ENCODE data around the gene POU2F1.
"Not testable (repeated sequence)": the region's sequence is repeated elsewhere in the genome, so short reads cannot be mapped to it uniquely, and the experiment has no call there.

POU2F1 gene

DNA sequence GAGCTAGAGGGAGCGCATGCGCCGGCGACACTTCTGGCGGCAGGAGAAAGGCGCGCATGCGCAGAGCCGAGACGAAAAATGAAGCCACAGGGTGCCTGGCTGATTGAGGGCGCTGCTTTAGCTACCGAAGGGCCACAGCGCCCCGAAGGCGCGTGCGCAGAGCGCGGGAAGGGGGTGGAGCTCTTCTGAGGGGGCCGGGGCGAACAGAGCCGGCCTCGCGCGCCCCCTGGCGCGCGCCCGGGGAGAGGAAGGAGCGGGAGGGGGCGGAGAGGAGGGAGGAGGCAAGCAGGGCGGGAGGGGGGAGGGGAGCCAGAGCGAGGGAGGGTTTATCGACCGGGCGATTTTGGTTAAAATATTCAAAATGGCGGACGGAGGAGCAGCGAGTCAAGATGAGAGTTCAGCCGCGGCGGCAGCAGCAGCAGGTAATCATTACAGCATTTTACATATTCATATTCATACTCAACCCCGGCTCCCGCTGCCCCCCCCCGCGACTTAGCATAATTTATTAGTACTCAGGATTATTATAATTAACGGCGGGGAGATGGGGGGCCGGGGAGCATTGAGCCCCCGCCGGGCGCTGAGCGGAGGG is at the start of gene POU2F1:
Gene POU2F1, plus strand, starts transcription at position 350 of the 589 bp plus-strand sequence. Its CDS starts 12 bp downstream, at position 362.
- peak; percentile 99 for DNase-seq

DNA sequence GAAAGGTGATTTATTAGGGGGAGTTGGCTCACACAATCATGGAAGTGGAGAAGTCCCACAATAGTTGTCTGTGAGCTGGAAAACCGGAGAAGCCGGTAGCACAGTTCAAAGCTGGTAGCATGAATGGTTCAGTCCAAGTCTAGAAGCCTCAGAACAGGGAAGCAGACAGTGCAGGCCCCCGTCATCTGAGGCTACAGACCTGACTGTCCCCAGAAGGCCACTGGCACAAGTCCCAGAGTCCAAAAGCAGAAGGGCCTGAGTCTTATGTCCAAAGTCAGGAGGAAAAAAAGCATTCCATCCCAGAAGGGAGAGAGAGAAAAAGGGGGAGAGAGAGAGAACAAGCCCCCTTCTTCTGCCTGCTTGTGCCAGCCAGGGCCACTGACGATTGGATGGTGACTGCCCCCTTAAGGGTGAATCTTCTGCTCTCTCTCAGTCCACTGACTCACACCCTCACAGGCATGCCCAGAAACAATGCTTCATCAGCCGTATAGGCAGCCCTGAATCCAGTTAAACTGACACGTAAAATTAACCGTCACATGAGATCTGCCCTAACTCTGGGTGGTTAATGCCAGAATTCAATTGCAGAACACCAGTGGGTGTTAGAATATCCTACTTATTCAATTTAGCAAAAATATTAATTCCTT is 49.3 kb upstream of the POU2F1 start:
- no peak for DNase-seq

DNA sequence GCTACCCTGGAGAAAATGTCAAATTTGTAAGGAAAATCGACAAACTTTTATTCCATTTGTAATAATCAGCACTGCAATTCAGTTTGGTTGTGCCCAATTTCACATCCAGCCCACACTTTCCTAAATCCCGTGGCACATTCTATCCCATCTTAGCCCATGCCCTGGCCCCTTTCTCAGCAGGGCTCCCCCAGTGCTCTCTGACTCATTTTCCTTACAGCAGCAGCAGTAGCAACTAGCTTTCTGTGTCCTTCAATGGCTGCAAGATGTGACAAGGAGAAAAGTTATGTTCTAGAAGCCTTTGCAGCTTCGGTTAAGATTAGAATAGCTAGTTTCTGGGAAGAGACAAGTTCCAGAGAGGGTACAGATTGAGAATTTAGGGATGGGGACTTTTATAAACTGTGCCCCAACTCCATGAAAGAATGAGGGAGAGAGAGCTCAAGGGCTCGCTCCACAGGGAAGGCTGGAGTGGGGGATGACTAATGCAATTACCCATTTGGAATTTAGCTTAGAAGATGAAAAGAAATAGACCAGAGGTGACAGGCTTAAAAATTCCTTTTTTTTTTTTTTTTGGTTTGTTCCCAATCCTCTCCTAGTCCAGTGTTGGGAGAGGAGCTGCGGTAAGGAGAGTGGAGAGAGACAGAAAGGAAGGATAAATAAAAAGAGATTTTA is 47.0 kb upstream of the POU2F1 start:
- DNase-seq: no peak

DNA sequence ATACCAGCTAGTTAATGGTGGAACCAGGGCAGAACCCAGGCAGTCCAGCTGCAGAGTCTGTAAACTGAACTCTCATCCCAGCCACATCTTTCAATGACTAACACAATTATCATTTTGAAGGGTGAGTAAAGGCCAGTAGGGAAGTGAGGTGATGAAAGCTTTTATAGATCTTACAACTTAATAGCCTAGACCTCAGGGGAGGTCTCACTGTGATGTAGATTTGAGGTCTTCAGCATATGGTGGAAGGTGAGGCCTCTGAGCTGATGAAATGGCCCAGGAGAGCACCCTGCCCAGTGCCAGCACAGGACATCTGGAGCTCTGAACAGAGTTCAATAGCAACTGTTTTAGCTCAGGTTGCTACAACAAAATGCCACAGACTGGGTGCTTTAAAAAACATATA is 44.8 kb upstream of the POU2F1 start:
- DNase-seq: no peak

DNA sequence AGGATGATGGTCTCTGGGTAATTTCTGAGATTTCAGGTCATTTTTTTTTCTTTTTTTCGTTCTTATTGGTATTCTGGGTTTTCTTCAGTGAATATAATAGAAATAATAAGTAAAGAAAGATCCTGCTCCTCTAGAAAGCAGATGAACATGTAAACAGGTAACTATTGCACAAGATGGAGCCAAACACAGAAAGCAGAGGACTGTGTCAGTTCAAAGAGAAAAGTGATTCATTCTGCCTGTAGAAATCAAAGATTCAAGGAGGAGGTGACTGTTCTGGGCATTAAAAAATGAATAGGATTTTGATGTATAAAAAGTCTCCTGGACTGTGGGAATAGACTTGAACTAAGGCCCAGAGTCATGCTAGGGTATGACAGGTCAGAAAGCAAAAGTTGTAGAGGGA is 41.9 kb upstream of the POU2F1 start:
- DNase-seq: no peak

- no peak for DNase-seq
These were observed 37.9 kb upstream of the POU2F1 start for GRCh38 chr1:167182571-167183320.

DNA sequence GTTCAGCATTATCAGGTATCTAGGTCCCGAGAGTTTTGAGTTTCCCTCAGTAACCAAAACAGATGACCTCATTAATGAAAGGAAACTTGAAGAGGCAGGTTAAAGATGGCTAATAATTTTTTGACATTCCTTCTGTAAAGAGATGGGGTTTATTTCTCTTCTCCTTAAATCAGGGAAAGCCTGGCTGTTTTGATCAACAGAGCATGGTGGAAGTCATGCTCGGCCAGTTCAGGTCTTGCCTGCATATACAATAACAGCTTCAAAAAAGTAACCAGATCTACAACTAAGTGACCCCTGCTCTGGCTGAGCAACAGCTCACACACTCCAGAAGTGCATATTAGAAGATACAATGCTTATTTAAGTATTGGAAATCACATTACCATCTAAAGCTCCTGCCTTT is 36.6 kb upstream of the POU2F1 start:
- DNase-seq: no peak

GRCh38 chr1:167185062-167185461 is 35.6 kb upstream of the POU2F1 start:
- DNase-seq: no peak

DNA sequence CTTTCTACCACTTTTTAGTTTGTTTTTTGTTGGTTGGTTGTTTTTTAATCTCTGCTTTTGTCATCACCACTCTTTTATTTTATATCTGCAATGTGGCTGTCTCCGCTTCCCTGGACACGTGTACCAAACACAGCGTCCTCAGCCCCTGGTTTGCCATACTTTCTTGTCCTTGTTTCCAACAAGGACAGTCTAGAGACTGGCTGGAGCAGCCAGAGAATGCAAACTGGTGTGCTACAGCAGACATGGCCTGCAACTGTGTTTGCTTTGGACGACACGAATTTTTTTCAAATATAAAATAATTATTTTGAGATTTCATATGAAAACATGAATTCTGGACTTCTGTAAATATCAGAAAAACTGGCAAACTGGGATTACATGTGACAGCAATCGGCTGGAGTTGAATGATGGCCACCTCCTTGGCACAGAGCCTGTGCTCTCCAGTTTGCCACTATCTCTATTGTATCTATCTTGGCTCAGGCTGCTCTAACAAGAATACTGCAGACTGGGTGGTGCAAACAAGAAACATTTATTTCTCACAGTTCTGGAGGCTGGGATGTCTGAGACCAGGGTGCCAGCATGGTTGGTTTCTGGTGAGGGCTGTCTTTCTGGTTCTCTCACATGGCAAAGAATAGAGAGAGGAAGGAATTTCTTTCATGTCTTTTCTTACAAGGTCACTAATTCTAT is 34.6 kb upstream of the POU2F1 start:
- no peak for DNase-seq

DNA sequence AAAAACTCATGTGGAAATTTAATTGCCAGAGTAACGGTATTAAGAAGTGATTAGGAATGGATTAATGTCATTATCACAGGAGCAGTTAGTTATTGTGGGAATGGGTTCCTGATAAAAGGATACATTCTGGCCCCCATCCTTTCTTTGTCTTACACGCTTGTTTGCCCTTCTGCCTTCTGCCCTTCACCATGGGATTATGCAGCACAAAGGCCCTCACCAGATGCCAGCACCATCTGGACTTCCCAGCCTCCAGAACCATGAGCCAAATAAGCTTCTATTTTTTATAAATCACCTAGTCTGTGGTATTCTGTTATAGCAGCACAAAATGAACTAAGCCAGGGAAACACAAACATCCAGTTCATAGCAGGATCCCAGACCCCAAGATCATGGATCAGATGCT is 33.9 kb upstream of the POU2F1 start:
- DNase-seq: no peak

- DNase-seq: no peak
These were observed 29.9 kb upstream of the POU2F1 start for GRCh38 chr1:167190747-167191237.

DNA sequence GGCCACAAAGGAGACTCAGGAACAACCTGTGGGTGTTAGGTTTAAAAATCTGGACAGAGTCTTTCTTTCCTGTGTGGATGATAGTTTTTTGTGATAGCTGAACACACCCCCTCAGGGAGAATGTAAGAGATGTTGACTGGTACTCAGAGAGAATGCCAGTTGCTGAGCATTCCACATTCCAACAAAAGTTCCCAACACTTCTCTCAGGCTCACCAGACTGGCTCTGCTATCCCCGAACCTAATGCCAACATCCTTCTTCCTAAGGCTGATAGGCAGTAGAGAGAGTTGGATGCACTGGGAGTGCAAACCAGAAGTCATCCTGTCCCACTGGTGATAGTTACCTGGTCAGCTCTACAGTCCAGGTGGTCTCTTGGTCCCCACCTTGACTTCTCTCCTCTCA is 28.7 kb upstream of the POU2F1 start:
- no peak for DNase-seq

- DNase-seq: no peak
These were observed 26.5 kb upstream of the POU2F1 start for GRCh38 chr1:167194182-167194581.

DNA sequence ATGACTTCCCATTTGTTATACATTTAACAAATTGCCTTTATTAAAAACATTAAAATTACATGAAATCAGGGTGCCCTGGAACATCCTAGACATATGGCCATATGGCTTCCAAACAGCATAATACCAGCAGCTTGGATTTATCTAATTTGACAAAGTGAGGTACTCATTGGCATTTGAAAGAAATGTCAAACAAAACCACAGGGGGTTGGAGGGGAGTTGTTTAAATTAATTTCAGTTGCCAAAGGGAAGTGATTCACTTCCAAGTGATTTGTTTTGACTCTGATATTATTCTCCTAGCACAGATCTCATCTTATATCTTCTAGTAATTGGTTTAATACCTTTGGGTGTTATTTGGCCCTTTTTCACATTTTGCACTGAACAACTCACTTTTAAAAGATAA is 24.5 kb upstream of the POU2F1 start:
- DNase-seq: no peak

DNA sequence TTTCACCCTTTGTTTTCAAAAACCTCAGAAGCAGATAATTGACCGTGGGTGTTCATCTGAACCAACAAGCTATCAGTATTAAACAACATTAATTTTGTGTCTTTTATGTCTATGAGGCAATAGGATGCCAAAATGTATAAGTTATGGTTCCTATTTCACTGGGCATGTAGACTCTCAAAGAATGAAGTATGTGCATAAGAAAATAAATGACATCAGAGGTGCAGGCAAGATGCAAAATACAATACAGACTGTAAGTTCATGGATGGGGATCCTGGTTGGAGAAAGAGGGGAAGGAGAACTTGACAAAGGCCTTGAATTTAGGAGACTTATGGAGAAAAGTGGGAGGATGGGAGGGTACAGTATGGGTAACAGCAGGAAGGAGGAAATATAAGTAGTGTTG is 23.4 kb upstream of the POU2F1 start:
- no peak for DNase-seq

DNA sequence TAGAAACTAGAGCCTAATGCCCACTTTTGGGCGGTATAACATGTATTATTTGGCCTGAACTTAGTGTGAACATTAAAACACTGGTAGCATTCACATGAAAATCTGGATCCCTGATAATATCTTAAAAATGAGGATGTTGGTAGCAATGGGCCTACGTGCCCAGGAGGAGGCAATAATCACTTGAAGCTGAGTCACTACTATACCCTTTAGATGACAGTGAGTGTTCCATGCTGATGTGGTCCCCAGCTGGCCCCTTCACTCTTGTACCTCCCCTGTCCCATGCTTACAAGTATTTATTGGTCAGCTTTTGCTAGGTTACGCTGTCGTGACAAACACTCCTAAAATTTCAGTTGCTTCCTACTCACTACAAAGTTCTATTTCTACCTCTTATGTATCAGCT is 23.0 kb upstream of the POU2F1 start:
- DNase-seq: no peak

- no peak for DNase-seq
These were observed 22.1 kb upstream of the POU2F1 start for GRCh38 chr1:167198518-167199133.

- DNase-seq: no peak
These were observed 21.0 kb upstream of the POU2F1 start for GRCh38 chr1:167199656-167200055.

DNA sequence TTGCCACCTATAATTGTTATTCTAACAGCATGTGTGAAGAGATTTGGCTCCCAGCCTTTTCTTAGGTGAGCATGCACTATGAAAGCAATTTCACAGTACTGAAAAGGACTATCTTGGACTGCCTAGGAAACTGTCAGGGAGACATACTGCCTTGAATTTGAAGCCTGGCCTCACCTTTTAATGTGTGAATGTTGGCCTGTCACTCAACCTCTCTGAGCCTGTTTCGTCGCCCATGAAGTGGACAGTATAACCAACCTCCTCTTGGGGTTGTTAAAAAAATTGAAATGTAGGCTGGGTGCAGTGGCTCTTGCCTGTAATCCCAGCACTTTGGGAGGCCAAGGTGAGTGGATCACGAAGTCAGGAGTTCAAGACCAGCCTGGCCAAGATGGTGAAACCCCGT is 20.4 kb upstream of the POU2F1 start:
- DNase-seq: no peak

DNA sequence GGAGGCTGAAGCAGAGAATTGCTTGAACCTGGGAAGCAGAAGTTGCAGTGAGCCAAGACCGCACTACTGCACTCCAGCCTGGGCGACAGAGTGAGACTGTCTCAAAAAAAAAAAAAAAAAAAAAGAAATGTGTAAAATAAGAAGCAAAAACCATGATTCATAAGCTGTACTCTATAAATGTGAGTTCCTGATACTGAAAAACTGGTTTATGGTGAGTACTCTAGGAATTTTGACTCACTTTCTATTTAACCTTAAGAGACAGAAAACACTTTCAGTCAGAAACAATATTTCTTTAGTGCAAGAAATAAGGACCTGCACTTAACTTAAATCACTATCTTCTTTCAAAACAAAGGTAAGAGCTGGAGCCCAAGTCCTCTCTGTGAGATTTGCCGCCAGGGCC is 19.9 kb upstream of the POU2F1 start:
- no peak for DNase-seq

DNA sequence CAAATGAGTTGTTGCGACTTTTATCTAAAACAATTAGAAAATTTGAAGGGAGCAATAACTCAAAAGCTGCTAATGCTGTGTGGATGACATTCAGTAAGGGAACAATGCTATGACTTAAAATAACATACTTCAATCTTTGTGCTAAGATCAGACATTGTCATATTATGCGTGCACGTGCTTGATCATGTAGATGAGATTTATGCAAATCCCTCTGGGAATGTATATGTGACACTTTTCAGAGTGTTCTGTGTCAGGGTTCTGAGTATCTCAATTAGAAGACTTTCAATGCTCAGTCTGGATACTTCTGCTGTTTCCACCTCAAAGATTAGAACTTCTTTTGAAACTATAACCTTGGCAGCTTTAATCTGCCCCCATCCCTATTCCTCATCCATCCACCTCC is 18.6 kb upstream of the POU2F1 start:
- no peak for DNase-seq

- not testable (repeated sequence) for DNase-seq
These were observed 15.2 kb upstream of the POU2F1 start for GRCh38 chr1:167205306-167206050.
